D341Med (cell line): ENCODE data around the gene SLC27A3.
A peak's percentile ranks its signal among the peaks of the same experiment; 100 is the strongest.
"Not testable (repeated sequence)": the region's sequence is repeated elsewhere in the genome, so short reads cannot be mapped to it uniquely, and the experiment has no call there.

ENCODE experiments used
- DNase-seq: peaks from one replicate; pipeline ENCODE4 v3.0.0; 2012; ENCODE audit warnings: low spot score

Gene SLC27A3

GRCh38 chr1:153763365-153764225 lies 11.6 kb upstream of the SLC27A3 start:
- no peak for DNase-seq

DNA sequence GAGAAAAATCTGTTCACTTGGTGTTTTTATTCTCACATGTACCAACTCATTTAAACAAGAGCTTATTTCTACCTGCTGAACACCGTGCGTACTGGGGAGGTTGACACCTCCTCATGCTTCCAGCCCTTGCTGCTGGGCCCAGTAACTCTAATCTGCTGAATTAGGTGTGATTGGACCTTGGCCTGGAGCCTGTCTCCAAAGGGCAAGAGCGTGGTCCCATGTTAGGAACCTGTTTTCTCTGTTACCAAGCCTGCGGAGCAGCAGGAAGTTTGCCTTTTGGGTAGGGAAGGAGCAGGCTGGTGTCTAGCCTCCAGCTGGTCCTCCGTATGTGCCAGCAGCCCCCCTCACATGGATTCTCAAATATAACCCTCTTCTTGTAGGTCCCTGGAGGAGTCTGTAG lies 10.9 kb upstream of the SLC27A3 start:
- DNase-seq: no peak

DNA sequence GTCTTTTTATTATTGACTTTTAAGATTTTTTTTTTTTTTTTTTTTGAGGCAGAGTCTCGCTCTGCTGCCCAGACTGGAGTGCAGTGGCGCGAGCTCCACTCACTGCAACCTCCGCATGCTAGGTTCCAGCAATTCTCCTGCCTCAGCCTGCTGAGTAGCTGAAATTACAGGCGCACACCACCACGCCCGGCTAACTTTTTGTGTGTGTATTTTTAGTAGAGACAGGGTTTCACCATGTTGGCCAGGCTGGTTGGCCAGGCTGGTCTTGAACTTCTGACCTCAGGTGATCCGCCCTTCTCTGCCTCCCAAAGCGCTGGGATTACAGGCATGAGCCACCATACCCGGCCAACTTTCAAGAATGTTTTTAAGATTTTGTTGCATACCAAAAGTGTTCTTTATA lies 8.5 kb upstream of the SLC27A3 start:
- not testable (repeated sequence) for DNase-seq

DNA sequence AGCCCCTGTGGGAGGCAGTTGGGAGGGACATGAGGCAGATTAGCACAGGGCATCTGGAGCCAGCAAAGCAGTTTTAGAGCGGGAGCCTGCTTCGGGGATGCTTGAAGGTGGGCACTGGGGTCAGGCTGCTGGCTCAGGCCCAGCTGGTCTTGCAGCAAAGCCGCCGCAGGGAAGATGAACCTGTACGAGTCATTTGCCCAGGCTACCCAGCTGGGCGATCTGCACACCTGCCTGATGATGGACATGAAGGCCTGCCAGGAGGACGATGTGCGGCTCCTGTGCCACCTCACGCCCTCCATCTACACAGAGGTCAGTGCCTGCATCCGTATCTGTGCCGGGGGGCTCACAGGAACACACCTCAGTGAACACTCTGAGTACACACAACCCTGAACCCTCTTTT lies 7.7 kb upstream of the SLC27A3 start:
- DNase-seq: no peak

- DNase-seq: no peak
These were observed 6.7 kb upstream of the SLC27A3 start for GRCh38 chr1:153768316-153769181.

GRCh38 chr1:153769221-153769620 lies 6.0 kb upstream of the SLC27A3 start:
- DNase-seq: no peak

DNA sequence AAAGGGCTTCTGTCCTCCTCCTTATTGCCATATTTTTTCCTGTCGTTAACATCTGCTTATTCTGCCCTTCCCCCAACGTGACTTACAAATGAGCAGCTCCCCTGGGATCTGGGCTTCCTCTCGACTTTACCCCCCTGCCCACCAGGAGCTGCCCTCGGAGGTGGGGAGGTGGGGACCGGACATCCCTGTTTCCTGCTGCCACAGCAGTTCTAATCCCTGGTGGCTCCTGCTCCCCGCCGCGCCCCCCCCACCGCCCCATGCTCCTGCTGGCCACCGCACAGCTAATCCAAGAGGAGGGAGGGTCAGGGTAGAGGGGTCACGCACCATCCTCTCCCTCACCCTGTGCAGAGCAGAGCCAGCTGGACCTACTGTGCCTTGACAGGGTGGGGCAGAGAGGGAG lies 4.4 kb upstream of the SLC27A3 start:
- no peak for DNase-seq

- no peak for DNase-seq
These were observed 3.9 kb upstream of the SLC27A3 start for GRCh38 chr1:153771261-153771660.

- DNase-seq: peak; percentile 69
These were observed 3.2 kb upstream of the SLC27A3 start for GRCh38 chr1:153771841-153772593.

DNA sequence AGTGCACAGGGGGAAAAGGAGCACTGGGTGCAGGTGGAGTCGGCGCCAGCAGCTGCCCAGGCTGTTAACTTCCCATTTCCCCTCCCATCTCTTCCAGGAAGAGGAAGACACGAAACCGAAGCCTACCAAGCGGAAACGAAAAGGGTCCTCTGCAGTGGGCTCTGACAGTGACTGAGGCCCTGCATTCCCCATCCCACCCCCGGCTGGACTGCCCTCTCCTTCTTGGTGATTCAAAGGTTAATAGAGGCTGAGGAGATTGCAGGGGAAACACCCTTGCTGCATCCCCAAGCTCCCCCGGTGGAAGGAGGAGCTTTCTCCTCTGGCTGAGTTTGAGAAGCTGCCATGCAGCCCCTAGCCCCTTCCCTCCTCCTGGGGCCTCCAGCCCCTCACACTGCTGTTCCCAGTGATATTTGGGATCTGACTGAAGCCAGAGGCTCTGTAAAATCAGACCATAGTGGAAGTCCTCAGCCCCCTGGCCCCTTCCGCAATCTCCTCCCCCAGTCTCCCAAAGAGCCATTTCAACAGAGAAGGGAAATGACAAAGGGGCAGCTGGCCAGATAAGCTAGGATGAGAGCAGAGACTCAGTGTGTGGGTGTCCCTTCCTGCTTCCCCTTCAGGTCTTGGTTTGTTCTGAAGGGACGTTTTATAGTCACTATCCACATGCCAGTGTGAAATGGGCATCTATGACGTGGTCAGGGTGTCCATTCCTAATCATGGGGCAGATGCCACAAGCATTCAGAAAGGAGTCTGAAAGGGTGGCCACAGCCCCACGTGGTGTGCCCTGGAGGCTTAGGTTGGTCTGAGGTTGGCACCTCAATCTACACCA lies 1.9 kb upstream of the SLC27A3 start:
- DNase-seq: no peak

DNA sequence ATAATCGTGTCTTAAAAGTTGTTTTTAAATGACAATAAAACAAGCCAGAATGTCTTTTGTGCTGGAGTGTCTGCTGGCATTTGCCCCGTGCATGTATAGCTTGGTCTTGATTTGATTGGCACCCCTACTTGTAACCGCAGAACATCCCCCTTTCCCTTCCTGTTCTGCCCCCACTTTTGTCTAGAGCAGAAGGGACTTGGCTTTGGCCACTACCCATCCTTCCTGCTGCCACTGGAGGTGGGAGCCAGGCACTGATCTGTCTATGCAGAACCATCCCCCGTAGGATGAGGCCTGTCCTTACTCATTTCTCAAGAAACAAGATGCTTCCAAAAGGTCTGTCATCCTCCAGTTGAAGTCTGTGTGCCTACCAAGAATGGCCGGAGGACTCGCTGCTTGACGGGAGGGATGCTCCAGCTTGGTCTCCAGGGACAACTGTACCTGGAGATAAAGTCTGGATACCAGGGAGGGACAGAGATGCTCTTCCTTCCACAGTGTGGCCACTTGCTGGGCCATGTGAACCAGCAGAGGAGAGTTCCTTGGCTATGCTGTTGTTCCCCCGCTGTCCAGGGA lies 1.1 kb upstream of the SLC27A3 start:
- DNase-seq: no peak

GRCh38 chr1:153775458-153776327 lies 486 bp downstream of the SLC27A3 start:
- peak; percentile 84 for DNase-seq

GRCh38 chr1:153776352-153776751 lies 1.1 kb downstream of the SLC27A3 start:
- no peak for DNase-seq

DNA sequence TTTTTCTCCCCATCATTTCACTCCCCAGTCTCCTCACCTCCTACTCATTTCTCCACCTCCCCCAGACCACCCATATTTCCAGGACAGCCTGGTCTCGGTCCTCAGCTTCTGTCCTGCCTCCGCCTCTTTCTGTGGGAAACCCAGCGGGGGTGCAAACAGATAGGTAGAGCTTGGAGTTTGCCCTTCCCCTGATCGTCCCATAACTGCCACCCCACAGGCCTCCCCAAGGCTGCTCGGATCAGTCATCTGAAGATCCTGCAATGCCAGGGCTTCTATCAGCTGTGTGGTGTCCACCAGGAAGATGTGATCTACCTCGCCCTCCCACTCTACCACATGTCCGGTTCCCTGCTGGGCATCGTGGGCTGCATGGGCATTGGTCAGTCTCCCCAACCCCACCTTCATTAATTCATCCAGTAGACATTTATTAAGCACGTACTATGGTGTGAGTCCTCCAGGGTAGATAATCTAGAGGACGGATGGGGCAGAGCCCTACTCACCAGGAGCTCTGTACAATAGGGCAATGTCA lies 1.7 kb downstream of the SLC27A3 start:
- DNase-seq: no peak

- DNase-seq: no peak
These were observed 2.4 kb downstream of the SLC27A3 start for GRCh38 chr1:153777648-153778047.

DNA sequence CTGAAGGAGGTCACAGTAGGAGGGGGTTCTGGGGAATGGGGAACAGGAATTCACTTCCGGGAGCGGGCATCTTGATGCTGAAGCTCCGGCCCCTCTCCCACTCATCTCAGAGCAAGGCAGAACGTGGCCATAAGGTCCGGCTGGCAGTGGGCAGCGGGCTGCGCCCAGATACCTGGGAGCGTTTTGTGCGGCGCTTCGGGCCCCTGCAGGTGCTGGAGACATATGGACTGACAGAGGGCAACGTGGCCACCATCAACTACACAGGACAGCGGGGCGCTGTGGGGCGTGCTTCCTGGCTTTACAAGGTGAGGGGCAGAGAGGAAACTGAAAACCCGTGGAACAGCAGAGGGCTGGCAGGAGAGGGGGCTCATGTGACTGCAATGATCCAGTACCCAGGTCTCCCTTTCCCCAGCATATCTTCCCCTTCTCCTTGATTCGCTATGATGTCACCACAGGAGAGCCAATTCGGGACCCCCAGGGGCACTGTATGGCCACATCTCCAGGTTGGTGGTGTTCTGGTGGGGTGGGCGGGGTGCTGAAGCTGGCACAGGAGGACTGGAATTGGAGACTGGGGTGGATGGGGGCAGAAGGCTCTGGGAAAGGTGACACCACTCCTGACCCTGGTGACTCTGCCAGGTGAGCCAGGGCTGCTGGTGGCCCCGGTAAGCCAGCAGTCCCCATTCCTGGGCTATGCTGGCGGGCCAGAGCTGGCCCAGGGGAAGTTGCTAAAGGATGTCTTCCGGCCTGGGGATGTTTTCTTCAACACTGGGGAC lies 3.0 kb downstream of the SLC27A3 start:
- DNase-seq: no peak

- DNase-seq: no peak
These were observed 3.8 kb downstream of the SLC27A3 start for GRCh38 chr1:153778824-153779519.

GRCh38 chr1:153779781-153780541 lies 4.8 kb downstream of the SLC27A3 start:
- DNase-seq: no peak
